GM12878 (cell line): ENCODE results near the gene RP2. TPM values are rescaled to one million over a fixed set of nuclear protein-coding genes. Genes with fewer than 3 reads are reported as not detected.

Experiments
- ATAC-seq: fragments of 200-7000 bp; cut with Tn5 transposase; 3 replicates; pipeline ENCODE4 v1.9.1; 2020; ENCODE audit warnings: mild to moderate bottlenecking, moderate library complexity
- BruUV-seq: library from RNA; stranded (reverse); fragments of 400-500 nt; replicated peaks from 2 replicates; lab custom pipeline; 2021; lab: Mats Ljungman, UMichigan
- CTCF ChIA-PET: fragments of 300-600 bp; sonication (Branson Sonifier 250); formaldehyde crosslinking; extraction: SDS; loops from one replicate; lab custom pipeline; 2021; ENCODE audit warnings: inconsistent platforms; lab: Yijun Ruan, JAX
- POLR2A ChIA-PET: fragments of 350-600 bp; formaldehyde crosslinking; extraction: SDS; loops from one replicate; lab custom pipeline; 2021; ENCODE audit warnings: inconsistent platforms; lab: Charles Lee
- RAD21 ChIA-PET: fragments of 300-600 bp; sonication (Branson Sonifier 250); formaldehyde crosslinking; loops from one replicate; lab custom pipeline; 2023; ENCODE audit warnings: antibody characterized with exemption; ENCODE audit not compliant: unreplicated experiment; lab: Charles Lee
- SMC1A ChIA-PET: fragments of 300-600 bp; sonication (Branson Sonifier 250); formaldehyde crosslinking; loops from one replicate; lab custom pipeline; 2023; ENCODE audit not compliant: unreplicated experiment, uncharacterized antibody; lab: Charles Lee
- DNase-seq: peaks from one replicate; pipeline ENCODE4 v3.0.0-alpha.2; 2011; ENCODE audit warnings: low read depth, low spot score
- FAIRE-seq: peaks from 3 replicates; lab custom pipeline; 2011; peaks lifted over from hg19 to GRCh38; lab: Jason Lieb, UNC
- H2AFZ ChIP-seq: 2 replicates; pipeline ENCODE4 v1.6.0; 2011; ENCODE audit warnings: low read depth, low read length, control low read depth; ENCODE audit not compliant: control insufficient read depth
- H3K27ac ChIP-seq: 2 replicates; pipeline ENCODE4 v1.5.1; 2011; ENCODE audit warnings: control low read depth; ENCODE audit not compliant: control insufficient read depth, insufficient read depth
- H3K27me3 ChIP-seq, 2 experiments: replicated peaks in 1 of 2; 2 replicates each; pipeline versions ENCODE4 v1.6.0 to v1.6.1; 2011; ENCODE audit warnings: low read length in 1 of 2; ENCODE audit not compliant: control insufficient read depth in 2 of 2, insufficient read depth in 2 of 2
- H3K36me3 ChIP-seq, 2 experiments: 2 replicates each; pipeline ENCODE4 v1.5.1; 2011; ENCODE audit warnings: low read length in 1 of 2; ENCODE audit not compliant: control insufficient read depth in 2 of 2, insufficient read depth in 2 of 2
- H3K4me1 ChIP-seq: 2 replicates; pipeline ENCODE4 v1.6.1; 2011; ENCODE audit warnings: mild to moderate bottlenecking, low read length, moderate library complexity, mixed read lengths; ENCODE audit not compliant: control insufficient read depth, insufficient read depth
- H3K4me2 ChIP-seq: 2 replicates; pipeline ENCODE4 v1.6.0; 2011; ENCODE audit warnings: control low read depth; ENCODE audit not compliant: control insufficient read depth, insufficient read depth
- H3K4me3 ChIP-seq: fragments of 200-600 bp; sonication (generic); 2 replicates; pipeline ENCODE4 v1.5.1; 2016
- H3K79me2 ChIP-seq: 2 replicates; pipeline ENCODE4 v1.6.0; 2011; ENCODE audit warnings: low read length; ENCODE audit not compliant: control insufficient read depth, insufficient read depth
- H3K9ac ChIP-seq: 2 replicates; pipeline ENCODE4 v1.8.0; 2011; ENCODE audit warnings: low read length, control low read depth, mixed read lengths; ENCODE audit not compliant: control insufficient read depth, insufficient read depth
- H3K9me3 ChIP-seq: replicated peaks from 3 replicates; pipeline ENCODE4 v1.5.1; 2011; ENCODE audit warnings: mild to moderate bottlenecking, low read length; ENCODE audit not compliant: control insufficient read depth, insufficient read depth
- H4K20me1 ChIP-seq: 2 replicates; pipeline ENCODE4 v1.6.0; 2011; ENCODE audit not compliant: control insufficient read depth, insufficient read depth
- DPF2 ChIP-seq: fragments of 450-650 bp; IDR thresholded peaks from 2 replicates; pipeline ENCODE4 v1.6.1; 2017; ENCODE audit warnings: mild to moderate bottlenecking
- SMAD1 ChIP-seq: fragments of 450-650 bp; IDR thresholded peaks from 2 replicates; pipeline ENCODE4 v1.6.1; 2018; ENCODE audit warnings: mild to moderate bottlenecking, low read depth; ENCODE audit not compliant: partially characterized antibody
- ZBTB4 ChIP-seq: fragments of 450-650 bp; formaldehyde crosslinking; IDR thresholded peaks from 2 replicates; pipeline ENCODE4 v1.4.0; 2022; ENCODE audit warnings: mild to moderate bottlenecking, moderate library complexity
- WGBS: methylation state at CpG from one replicate; pipeline ENCODE4 v1.1.6; 2016; ENCODE audit warnings: low lambda C conversion rate; ENCODE audit not compliant: insufficient replicate concordance, insufficient coverage; ENCODE audit errors: missing lambda C conversion rate; 5-methylcytosine and 5-hydroxymethylcytosine counted together
- in situ Hi-C: fragments of 300-500 bp; cut with MboI; formaldehyde crosslinking; loops from 9 replicates; pipeline ENCODE4 v1.14.3; 2018; ENCODE audit warnings: mixed read lengths
- intact Hi-C: fragments of 100-400 bp; cut with micrococcal nuclease; formaldehyde crosslinking; loops from one replicate; pipeline ENCODE4 v1.14.2; 2022; ENCODE audit not compliant: unreplicated experiment
- polyA plus RNA-seq, 11 experiments: library from polyadenylated mRNA; depleted of rRNA in 4 of 11; unstranded in 6 of 11; stranded (reverse) in 5 of 11; fragments of >200 nt; fragmentation: Nextera tagmentation in 4 of 11; fragmentation: Illumina TruSeq in 1 of 11; extraction: Ambion mirVana in 4 of 11; extraction: Trizol in 1 of 11; gene quantifications; 1 replicate in 1 of 11; 2 replicates in 10 of 11; pipeline versions ENCODE4 v1.2.1 to v1.2.3, GENCODE V29; 2011 to 2016; ENCODE audit warnings: inconsistent platforms in 2 of 11, missing spikeins in 2 of 11, low read depth in 1 of 11
- total RNA-seq, 4 experiments: library from RNA; depleted of rRNA in 3 of 4; stranded (reverse); fragments of >200 nt in 3 of 4; fragmentation: Illumina TruSeq in 1 of 4; extraction: Trizol in 1 of 4; gene quantifications; 2 replicates each; pipeline versions ENCODE4 v1.2.1 to v1.2.3, GENCODE V29; 2013 to 2021

The RP2 gene
- total and polyA plus RNA-seq, 10 of the 15 experiments (the other 5 are each of a cell fraction or from before 2014, with no cell fraction given): 3.5 to 11.0 (median 5.7) TPM

- no peaks in the 10 kb centered on the region for H3K36me3 ChIP-seq
- no TSS peak for BruUV-seq
- H3K79me2 ChIP-seq: no peaks in the 10 kb centered on the region; the same call in 1 of the 2 replicates
- H3K4me2 ChIP-seq: no peak overlapping the region
- 37% methylated on average over 2 of the region's 2 CpGs for WGBS
- ChIA-PET POLR2A (no interaction called here), SMC1A (interaction anchor here (1.1 kb wide), 1 partner anchor 36 kb away, joined by 3 read pairs; no protein-coding TSS in a partner anchor), CTCF (interaction anchor here (0.9 kb wide), 1 partner anchor 12 kb away, joined by 3 read pairs; no protein-coding TSS in a partner anchor), RAD21 (no interaction called here)
- H3K4me3 ChIP-seq: no peak overlapping the region
- H3K9me3 ChIP-seq: peaks cover 2% of the 10 kb centered on the region; the same call in 1 of the 3 replicates
- no peaks in the 10 kb centered on the region for H4K20me1 ChIP-seq
- in situ Hi-C loops: no loop called here
- no peaks in the 10 kb centered on the region for H3K4me1 ChIP-seq
- ATAC-seq: no peak
- no peak overlapping the region for H3K9ac ChIP-seq
- H2AFZ ChIP-seq: no peak overlapping the region
- H3K27ac ChIP-seq: no peak overlapping the region
- DNase-seq: no peak
- TF ChIP-seq DPF2 (no peak), SMAD1 (no peak), ZBTB4 (CRISPR knock-in tag) (no peak)
- FAIRE-seq: no peak
- intact Hi-C loops: no loop called here
- peaks cover 0 to 1% of the 10 kb centered on the region in 2 experiments; a peak in 3 of 4 replicates for H3K27me3 ChIP-seq
These were observed 79.4 kb downstream of the RP2 start for GRCh38 chrX:46916273-46916672.
